Endothelial cell (in vitro differentiated cells): ENCODE data around the gene NPHP4. TPM values are rescaled to one million over a fixed set of nuclear protein-coding genes. Genes with fewer than 3 reads are reported as not detected.

Experiments used
- DNase-seq: peaks from one replicate; pipeline ENCODE4 v3.0.0; 2021; ENCODE audit warnings: low spot score
- H3K27ac Mint-ChIP-seq: one replicate; pipeline ENCODE4 v1.8.0; 2021; ENCODE audit warnings: mixed read lengths, inconsistent platforms; ENCODE audit not compliant: unreplicated experiment
- H3K27me3 Mint-ChIP-seq: one replicate; pipeline ENCODE4 v1.8.0; 2021; ENCODE audit warnings: mild to moderate bottlenecking, moderate library complexity, mixed read lengths, inconsistent platforms; ENCODE audit not compliant: unreplicated experiment
- H3K36me3 Mint-ChIP-seq: one replicate; pipeline ENCODE4 v1.8.0; 2021; ENCODE audit warnings: mild to moderate bottlenecking, low read depth, mixed read lengths, inconsistent platforms; ENCODE audit not compliant: unreplicated experiment
- H3K4me1 Mint-ChIP-seq: one replicate; pipeline ENCODE4 v1.8.0; 2021; ENCODE audit warnings: mild to moderate bottlenecking, mixed read lengths, inconsistent platforms; ENCODE audit not compliant: unreplicated experiment
- H3K4me3 Mint-ChIP-seq: one replicate; pipeline ENCODE4 v1.8.0; 2021; ENCODE audit warnings: mild to moderate bottlenecking, mixed read lengths, inconsistent platforms; ENCODE audit not compliant: unreplicated experiment
- H3K9me3 Mint-ChIP-seq: one replicate; pipeline ENCODE4 v1.8.0; 2021; ENCODE audit warnings: mixed read lengths, inconsistent platforms; ENCODE audit not compliant: unreplicated experiment
- CTCF ChIP-seq: fragments of 200-600 bp; sonication (generic); IDR thresholded peaks from one replicate; pipeline ENCODE4 v1.5.0; 2021; ENCODE audit warnings: antibody characterized with exemption; ENCODE audit not compliant: unreplicated experiment
- total RNA-seq: library from RNA; stranded (reverse); fragmentation: NEBNext Ultra II Directional; extraction: Animal tissue kit (Norgen Biotek cat#: 25700); gene quantifications from one replicate; pipeline ENCODE4 v1.2.1, GENCODE V29; 2021; ENCODE audit not compliant: unreplicated experiment

Gene NPHP4
- total RNA-seq, 1 donor from 2014 or later, result 15.3 TPM

- no peaks in the 10 kb centered on the region for H3K36me3 Mint-ChIP-seq
- no peak overlapping the region for H3K27ac Mint-ChIP-seq
- H3K4me3 Mint-ChIP-seq, result no peak overlapping the region
- H3K27me3 Mint-ChIP-seq, result peaks cover 3% of the 10 kb centered on the region
- no peak for DNase-seq
- no peaks in the 10 kb centered on the region for H3K4me1 Mint-ChIP-seq
- TF ChIP-seq CTCF, result no peak
- H3K9me3 Mint-ChIP-seq, result no peaks in the 10 kb centered on the region
Observed at GRCh38 chr1:6016191-6016865, 24.1 kb upstream of the NPHP4 start.

GRCh38 chr1:6014130-6014999, 22.1 kb upstream of the NPHP4 start:
- Mint-ChIP-seq H3K36me3 (no peaks in the 10 kb centered on the region), H3K4me3 (no peak overlapping the region), H3K27me3 (peaks cover 7% of the 10 kb centered on the region), H3K27ac (no peak overlapping the region), H3K9me3 (no peaks in the 10 kb centered on the region), H3K4me1 (no peaks in the 10 kb centered on the region)
- no peak for DNase-seq
- TF ChIP-seq CTCF, result no peak

GRCh38 chr1:6013491-6013890, 21.3 kb upstream of the NPHP4 start:
- no peaks in the 10 kb centered on the region for H3K9me3 Mint-ChIP-seq
- H3K27ac Mint-ChIP-seq, result no peak overlapping the region
- H3K4me3 Mint-ChIP-seq, result no peak overlapping the region
- no peak for TF ChIP-seq CTCF
- no peaks in the 10 kb centered on the region for H3K4me1 Mint-ChIP-seq
- H3K27me3 Mint-ChIP-seq, result peaks cover 7% of the 10 kb centered on the region
- no peak for DNase-seq
- H3K36me3 Mint-ChIP-seq, result no peaks in the 10 kb centered on the region

- H3K27ac Mint-ChIP-seq, result no peak overlapping the region
- H3K4me1 Mint-ChIP-seq, result no peaks in the 10 kb centered on the region
- TF ChIP-seq CTCF, result no peak
- no peak for DNase-seq
- no peak overlapping the region for H3K4me3 Mint-ChIP-seq
- H3K27me3 Mint-ChIP-seq, result peaks cover 8% of the 10 kb centered on the region
- H3K36me3 Mint-ChIP-seq, result no peaks in the 10 kb centered on the region
- no peaks in the 10 kb centered on the region for H3K9me3 Mint-ChIP-seq
Observed at GRCh38 chr1:6012529-6013318, 20.5 kb upstream of the NPHP4 start.
